Measurements from ENCODE around the gene LY86.

- no peak for TF ChIP-seq CTCF (IDR thresholded peaks at IDR 0.05; ENCODE audit: low read depth, low read length, poor library complexity, severe bottlenecking)
- no peak for TF ChIP-seq EZH2phosphoT487 (IDR thresholded peaks at IDR 0.05; ENCODE audit: borderline replicate concordance, low read length)
Observed at GRCh38 chr6:6610031-6610591, 21.6 kb downstream of the LY86 start.

Data from DOHH2 (cell line).